Effector memory CD8-positive, alpha-beta T cell (primary cell): ENCODE data around the gene SLAMF9.
A peak's percentile ranks its signal among the peaks of the same experiment; 100 is the strongest.

Experiments used
- ATAC-seq: fragments of 150-1000 bp; cut with Tn5 transposase; replicated peaks from 2 replicates; pipeline ENCODE4 v1.10.0; 2021; ENCODE audit warnings: mild to moderate bottlenecking, moderate library complexity
- DNase-seq, 3 experiments: peaks; one replicate each; pipeline ENCODE4 v3.0.0; 2021
- H3K27ac Mint-ChIP-seq, 2 donors: one replicate each; pipeline ENCODE4 v1.8.0; 2022; ENCODE audit warnings: mild to moderate bottlenecking in 2 of 2, mixed read lengths in 2 of 2, moderate library complexity in 2 of 2
- H3K27me3 Mint-ChIP-seq, 2 donors: one replicate each; pipeline ENCODE4 v1.8.0; 2022; ENCODE audit warnings: mixed read lengths in 2 of 2
- H3K36me3 Mint-ChIP-seq: one replicate; pipeline ENCODE4 v1.8.0; 2022; ENCODE audit warnings: mild to moderate bottlenecking, moderate library complexity, mixed read lengths; ENCODE audit not compliant: insufficient read depth
- H3K4me1 Mint-ChIP-seq, 2 donors: one replicate each; pipeline ENCODE4 v1.8.0; 2022; ENCODE audit warnings: low read depth in 2 of 2, mixed read lengths in 2 of 2
- H3K4me3 Mint-ChIP-seq, 2 donors: one replicate each; pipeline ENCODE4 v1.8.0; 2022; ENCODE audit warnings: mild to moderate bottlenecking in 2 of 2, mixed read lengths in 2 of 2, moderate library complexity in 2 of 2
- H3K9me3 Mint-ChIP-seq, 2 donors: one replicate each; pipeline ENCODE4 v1.8.0; 2022; ENCODE audit warnings: mixed read lengths in 2 of 2
- total RNA-seq, 9 experiments: gene quantifications; one replicate each; lab custom pipeline; 2026; lab: John Stamatoyannopoulos, UW

Gene SLAMF9
- 0 to 0.10 (median 0) reads per million in 9 experiments for total RNA-seq

DNA sequence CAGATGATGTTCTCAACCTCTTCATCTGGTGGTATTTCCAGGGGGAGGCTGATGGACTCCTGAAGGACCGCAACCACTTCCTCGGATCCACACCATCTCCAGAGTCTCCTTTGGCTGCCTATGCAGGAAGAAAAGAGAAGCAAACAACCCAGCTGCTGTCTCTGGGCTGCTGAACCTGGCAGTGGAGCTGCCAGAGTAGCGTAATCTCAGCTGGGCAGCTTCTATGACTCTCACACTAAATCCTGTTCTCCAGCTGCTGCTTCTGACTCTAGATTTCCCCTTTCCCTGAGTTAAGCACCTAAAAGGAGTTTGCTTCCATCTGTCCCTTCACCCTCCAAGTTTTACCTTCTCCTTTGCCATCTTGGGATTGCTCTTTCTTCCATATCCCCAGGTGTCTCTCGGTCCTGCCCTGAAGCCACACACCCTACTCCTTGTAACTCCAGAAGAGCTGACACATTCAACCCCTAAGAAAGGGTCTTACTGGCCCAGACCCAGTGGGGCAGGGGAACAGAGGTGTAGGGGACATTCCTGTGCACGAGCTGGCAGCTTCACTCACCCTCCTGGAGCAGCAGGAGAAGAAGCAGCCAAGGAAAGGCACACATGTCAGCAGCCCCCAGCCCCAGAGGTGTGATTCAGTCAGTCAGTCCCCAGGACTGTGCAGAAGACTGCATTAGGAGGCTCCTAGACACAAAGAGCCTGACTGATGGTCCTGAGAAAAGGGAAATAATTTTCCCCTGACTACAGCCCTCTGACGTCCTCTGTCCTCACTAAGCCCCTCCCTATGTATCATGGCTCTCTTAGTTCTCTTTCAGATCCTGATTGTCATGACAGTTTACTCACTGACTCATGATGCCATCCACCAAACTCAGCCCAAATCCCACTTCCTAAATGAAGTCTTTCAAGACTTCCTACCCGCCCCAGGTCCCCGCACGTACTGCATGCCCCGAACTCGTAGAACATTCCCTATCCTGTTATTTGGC, at the start of gene SLAMF9:
TSS of gene SLAMF9 (minus strand) at position 702 of the 980 bp plus-strand sequence. CDS start at position 602, 100 bp downstream.
- no peaks in the 10 kb centered on the region for H3K36me3 Mint-ChIP-seq
- DNase-seq (no peak), ATAC-seq (peak; percentile 14)
- no peak within 1 kb of the TSS for H3K4me3 Mint-ChIP-seq
- peaks cover 42 to 68% of the 10 kb centered on the region in 2 donors for H3K27me3 Mint-ChIP-seq
- no peaks in the 10 kb centered on the region for H3K4me1 Mint-ChIP-seq
- no peak within 1 kb of the TSS for H3K27ac Mint-ChIP-seq
- H3K9me3 Mint-ChIP-seq, result no peaks in the 10 kb centered on the region

- Mint-ChIP-seq H3K9me3 (no peaks in the 10 kb centered on the region), H3K4me3 (no peak overlapping the region), H3K27ac (no peak overlapping the region), H3K36me3 (no peaks in the 10 kb centered on the region), H3K4me1 (no peaks in the 10 kb centered on the region), H3K27me3 (peaks cover 0 to 10% of the 10 kb centered on the region in 2 donors)
- DNase-seq (no peak), ATAC-seq (no peak)
These were observed 47.4 kb upstream of the SLAMF9 start for GRCh38 chr1:160001440-160001839.

- ATAC-seq, result no peak
- no peaks in the 10 kb centered on the region for H3K9me3 Mint-ChIP-seq
- no peaks in the 10 kb centered on the region for H3K36me3 Mint-ChIP-seq
- no peak overlapping the region for H3K27ac Mint-ChIP-seq
- peaks cover 0 to 27% of the 10 kb centered on the region in 2 donors for H3K27me3 Mint-ChIP-seq
- no peak for DNase-seq
- H3K4me3 Mint-ChIP-seq, result no peak overlapping the region
- H3K4me1 Mint-ChIP-seq, result no peaks in the 10 kb centered on the region
These were observed 45.2 kb upstream of the SLAMF9 start for GRCh38 chr1:159999204-159999603.

- no peaks in the 10 kb centered on the region for H3K9me3 Mint-ChIP-seq
- no peak overlapping the region for H3K4me3 Mint-ChIP-seq
- ATAC-seq (no peak), DNase-seq (no peak)
- no peak overlapping the region for H3K27ac Mint-ChIP-seq
- H3K4me1 Mint-ChIP-seq, result no peaks in the 10 kb centered on the region
- no peaks in the 10 kb centered on the region for H3K36me3 Mint-ChIP-seq
- peaks cover 0 to 40% of the 10 kb centered on the region in 2 donors for H3K27me3 Mint-ChIP-seq
These were observed 42.6 kb upstream of the SLAMF9 start for GRCh38 chr1:159996653-159997052.

DNA sequence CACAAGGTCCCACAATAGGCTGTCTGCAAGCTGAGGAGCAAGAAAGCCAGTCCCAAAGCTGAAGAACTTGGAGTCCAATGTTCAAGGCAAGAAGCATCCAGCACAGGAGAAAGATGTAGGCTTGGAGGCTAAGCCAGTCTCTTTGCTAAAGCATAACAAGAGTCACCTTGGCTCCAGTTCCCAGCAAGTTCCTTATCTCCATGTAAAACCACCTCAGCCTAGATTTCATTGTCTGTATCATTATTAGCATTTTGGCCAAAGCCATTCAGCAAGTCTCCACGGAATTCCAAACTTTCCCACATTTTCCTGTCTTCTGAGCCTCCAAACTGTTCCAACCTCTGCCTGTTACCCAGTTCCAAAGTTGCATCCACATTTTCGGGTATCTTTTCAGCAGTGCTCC, 40.9 kb upstream of the SLAMF9 start:
- Mint-ChIP-seq H3K4me1 (no peaks in the 10 kb centered on the region), H3K4me3 (no peak overlapping the region), H3K27me3 (peaks cover 0 to 47% of the 10 kb centered on the region in 2 donors)

DNA sequence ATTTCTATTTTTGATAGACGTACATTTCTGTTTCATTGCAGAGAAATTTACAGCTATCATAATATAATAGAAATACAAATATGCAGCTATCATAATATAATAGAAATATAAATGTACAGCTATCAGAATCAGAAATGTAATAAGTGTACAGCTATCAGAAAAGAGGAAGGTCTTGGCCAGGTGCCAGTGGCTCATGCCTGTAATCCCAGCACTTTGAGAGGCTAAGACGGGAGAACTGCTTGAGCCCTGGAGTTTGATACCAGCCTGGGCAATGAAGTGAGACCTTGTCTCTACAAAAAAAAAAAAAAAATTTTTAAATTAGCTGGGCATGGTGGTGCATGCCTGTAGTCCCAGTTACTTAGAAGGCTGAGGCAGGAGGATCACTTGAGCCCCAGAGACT, 39.9 kb upstream of the SLAMF9 start:
- peaks cover 0 to 57% of the 10 kb centered on the region in 2 donors for H3K27me3 Mint-ChIP-seq
- no peaks in the 10 kb centered on the region for H3K4me1 Mint-ChIP-seq
- no peaks in the 10 kb centered on the region for H3K36me3 Mint-ChIP-seq
- DNase-seq (no peak), ATAC-seq (no peak)
- H3K27ac Mint-ChIP-seq, result no peak overlapping the region
- H3K9me3 Mint-ChIP-seq, result no peaks in the 10 kb centered on the region
- no peak overlapping the region for H3K4me3 Mint-ChIP-seq

More for the DNA sequence above, 40.9 kb upstream of the SLAMF9 start:
- no peaks in the 10 kb centered on the region for H3K36me3 Mint-ChIP-seq
- no peaks in the 10 kb centered on the region for H3K9me3 Mint-ChIP-seq
- no peak overlapping the region for H3K27ac Mint-ChIP-seq
- ATAC-seq, result no peak
- DNase-seq, result no peak

GRCh38 chr1:159992161-159992560, 38.1 kb upstream of the SLAMF9 start:
- H3K9me3 Mint-ChIP-seq, result no peaks in the 10 kb centered on the region
- ATAC-seq (no peak), DNase-seq (no peak)
- no peak overlapping the region for H3K27ac Mint-ChIP-seq
- H3K36me3 Mint-ChIP-seq, result no peaks in the 10 kb centered on the region
- H3K4me1 Mint-ChIP-seq, result no peaks in the 10 kb centered on the region
- H3K4me3 Mint-ChIP-seq, result no peak overlapping the region
- H3K27me3 Mint-ChIP-seq, result peaks cover 10 to 53% of the 10 kb centered on the region in 2 donors

GRCh38 chr1:159991513-159991912, 37.5 kb upstream of the SLAMF9 start:
- H3K27ac Mint-ChIP-seq, result no peak overlapping the region
- ATAC-seq, result no peak
- H3K4me3 Mint-ChIP-seq, result no peak overlapping the region

GRCh38 chr1:159990005-159990404, 36.0 kb upstream of the SLAMF9 start:
- DNase-seq (no peak), ATAC-seq (no peak)
- H3K4me3 Mint-ChIP-seq, result no peak overlapping the region
- H3K36me3 Mint-ChIP-seq, result no peaks in the 10 kb centered on the region
- H3K9me3 Mint-ChIP-seq, result no peaks in the 10 kb centered on the region
- no peaks in the 10 kb centered on the region for H3K4me1 Mint-ChIP-seq
- H3K27ac Mint-ChIP-seq, result no peak overlapping the region
- peaks cover 32 to 49% of the 10 kb centered on the region in 2 donors for H3K27me3 Mint-ChIP-seq

More at GRCh38 chr1:159991513-159991912, 37.5 kb upstream of the SLAMF9 start:
- peaks cover 17 to 53% of the 10 kb centered on the region in 2 donors for H3K27me3 Mint-ChIP-seq
- H3K36me3 Mint-ChIP-seq, result no peaks in the 10 kb centered on the region
- no peak for DNase-seq
- H3K4me1 Mint-ChIP-seq, result no peaks in the 10 kb centered on the region
- H3K9me3 Mint-ChIP-seq, result no peaks in the 10 kb centered on the region

- Mint-ChIP-seq H3K36me3 (no peaks in the 10 kb centered on the region), H3K27me3 (peaks cover 34 to 48% of the 10 kb centered on the region in 2 donors), H3K4me1 (no peaks in the 10 kb centered on the region), H3K4me3 (no peak overlapping the region), H3K9me3 (no peaks in the 10 kb centered on the region), H3K27ac (no peak overlapping the region)
- ATAC-seq (no peak), DNase-seq (no peak)
These were observed 35.5 kb upstream of the SLAMF9 start for GRCh38 chr1:159989581-159989980.

GRCh38 chr1:159988006-159988405, 34.0 kb upstream of the SLAMF9 start:
- no peak overlapping the region for H3K27ac Mint-ChIP-seq
- H3K4me1 Mint-ChIP-seq, result no peaks in the 10 kb centered on the region
- no peak for DNase-seq
- H3K36me3 Mint-ChIP-seq, result no peaks in the 10 kb centered on the region
- peaks cover 47 to 54% of the 10 kb centered on the region in 2 donors for H3K27me3 Mint-ChIP-seq
- no peak overlapping the region for H3K4me3 Mint-ChIP-seq
- H3K9me3 Mint-ChIP-seq, result no peaks in the 10 kb centered on the region
- no peak for ATAC-seq

- Mint-ChIP-seq H3K27me3 (peaks cover 54 to 55% of the 10 kb centered on the region in 2 donors), H3K36me3 (no peaks in the 10 kb centered on the region), H3K9me3 (no peaks in the 10 kb centered on the region), H3K4me3 (no peak overlapping the region), H3K4me1 (no peaks in the 10 kb centered on the region), H3K27ac (no peak overlapping the region)
- DNase-seq, result no peak
- no peak for ATAC-seq
These were observed 33.1 kb upstream of the SLAMF9 start for GRCh38 chr1:159987186-159987585.

GRCh38 chr1:159986531-159986930, 32.5 kb upstream of the SLAMF9 start:
- no peak for ATAC-seq
- no peak for DNase-seq
- H3K4me1 Mint-ChIP-seq, result no peaks in the 10 kb centered on the region
- H3K36me3 Mint-ChIP-seq, result no peaks in the 10 kb centered on the region
- no peaks in the 10 kb centered on the region for H3K9me3 Mint-ChIP-seq
- no peak overlapping the region for H3K27ac Mint-ChIP-seq
- H3K27me3 Mint-ChIP-seq, result peaks cover 54 to 61% of the 10 kb centered on the region in 2 donors
- H3K4me3 Mint-ChIP-seq, result no peak overlapping the region

DNA sequence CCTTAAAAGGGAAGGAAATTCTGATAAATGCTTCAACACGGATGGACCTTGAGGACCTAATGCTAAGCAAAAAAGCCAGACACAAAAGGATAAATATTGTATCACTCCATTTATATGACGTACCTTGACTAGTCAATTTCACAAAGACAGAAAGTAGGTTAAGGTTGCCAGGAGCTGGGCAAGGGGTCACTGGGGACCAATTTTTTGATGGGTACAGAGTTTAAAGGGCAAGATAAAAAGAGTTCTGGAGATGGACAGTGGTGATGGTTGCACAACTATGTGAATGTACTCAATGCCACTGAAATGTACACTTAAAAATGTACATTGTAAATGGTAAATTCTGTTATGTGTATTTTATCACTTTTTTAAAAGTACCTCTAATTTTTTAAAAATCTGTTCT, 32.1 kb upstream of the SLAMF9 start:
- no peak overlapping the region for H3K27ac Mint-ChIP-seq
- no peaks in the 10 kb centered on the region for H3K36me3 Mint-ChIP-seq
- no peaks in the 10 kb centered on the region for H3K9me3 Mint-ChIP-seq
- ATAC-seq, result no peak
- DNase-seq, result no peak
- no peak overlapping the region for H3K4me3 Mint-ChIP-seq
- H3K4me1 Mint-ChIP-seq, result no peaks in the 10 kb centered on the region
- peaks cover 52 to 64% of the 10 kb centered on the region in 2 donors for H3K27me3 Mint-ChIP-seq
